GM23338 (cell line): ENCODE results near the gene TGDS. TPM values are rescaled to one million over a fixed set of nuclear protein-coding genes. Genes with fewer than 3 reads are reported as not detected.
A peak's percentile ranks its signal among the peaks of the same experiment; 100 is the strongest.

ENCODE experiments used
- ATAC-seq: fragments of 200-7000 bp; cut with Tn5 transposase; 3 replicates; pipeline ENCODE4 v1.9.1; 2020
- DNase-seq: peaks from one replicate; pipeline ENCODE4 v3.0.0-alpha.2; 2015; ENCODE audit warnings: low spot score
- H2AFZ ChIP-seq: fragments of 200-600 bp; sonication (generic); 2 replicates; pipeline ENCODE4 v1.8.0; 2016; ENCODE audit warnings: antibody characterized with exemption, mild to moderate bottlenecking, moderate library complexity
- H3F3A ChIP-seq: fragments of 200-600 bp; sonication (generic); replicated peaks from 2 replicates; pipeline ENCODE4 v1.8.0; 2017; ENCODE audit warnings: antibody characterized with exemption, mixed run types, low read depth
- H3K27ac ChIP-seq: fragments of 200-600 bp; sonication (generic); 2 replicates; pipeline ENCODE4 v1.6.1; 2016; ENCODE audit warnings: low read depth
- H3K27me3 ChIP-seq: fragments of 200-600 bp; sonication (generic); 2 replicates; pipeline ENCODE4 v1.8.0; 2016; ENCODE audit warnings: mild to moderate bottlenecking, mixed run types, moderate library complexity; ENCODE audit not compliant: insufficient read depth
- H3K36me3 ChIP-seq: fragments of 200-600 bp; sonication (generic); 2 replicates; pipeline ENCODE4 v1.8.0; 2016; ENCODE audit warnings: mild to moderate bottlenecking; ENCODE audit not compliant: insufficient read depth
- H3K4me1 ChIP-seq: fragments of 200-600 bp; sonication (generic); 2 replicates; pipeline ENCODE4 v1.8.0; 2016; ENCODE audit warnings: mild to moderate bottlenecking, moderate library complexity; ENCODE audit not compliant: insufficient read depth
- H3K4me2 ChIP-seq: fragments of 200-600 bp; sonication (generic); 2 replicates; pipeline ENCODE4 v1.7.1; 2017; ENCODE audit warnings: mixed run types
- H3K4me3 ChIP-seq: fragments of 200-600 bp; sonication (generic); 2 replicates; pipeline ENCODE4 v1.6.1; 2016; ENCODE audit warnings: mixed run types
- H3K79me2 ChIP-seq: fragments of 200-600 bp; sonication (generic); replicated peaks from 2 replicates; pipeline ENCODE4 v1.8.0; 2017; ENCODE audit warnings: mild to moderate bottlenecking; ENCODE audit not compliant: insufficient read depth
- H3K9me2 ChIP-seq: fragments of 200-600 bp; sonication (generic); 2 replicates; pipeline ENCODE4 v1.8.0; 2017; ENCODE audit not compliant: insufficient read depth
- H4K20me1 ChIP-seq: fragments of 200-600 bp; sonication (generic); replicated peaks from 2 replicates; pipeline ENCODE4 v1.8.0; 2017; ENCODE audit warnings: mild to moderate bottlenecking; ENCODE audit not compliant: insufficient read depth
- H3K27ac Mint-ChIP-seq: 2 replicates; pipeline ENCODE4 v1.8.0; 2020; ENCODE audit warnings: inconsistent platforms, mild to moderate bottlenecking, moderate library complexity, mixed read lengths
- H3K27me3 Mint-ChIP-seq: 3 replicates; pipeline ENCODE4 v1.8.0; 2022; ENCODE audit warnings: low read depth, mild to moderate bottlenecking, moderate library complexity, mixed read lengths, inconsistent platforms; ENCODE audit not compliant: insufficient read depth, poor library complexity
- H3K36me3 Mint-ChIP-seq: 3 replicates; pipeline ENCODE4 v1.8.0; 2021; ENCODE audit warnings: low read depth, mild to moderate bottlenecking, inconsistent platforms, moderate library complexity, mixed read lengths
- H3K4me1 Mint-ChIP-seq: 3 replicates; pipeline ENCODE4 v1.8.0; 2020; ENCODE audit warnings: mild to moderate bottlenecking, inconsistent platforms, mixed read lengths
- H3K4me3 Mint-ChIP-seq: 3 replicates; pipeline ENCODE4 v1.8.0; 2021; ENCODE audit warnings: moderate library complexity, mild to moderate bottlenecking, inconsistent platforms, mixed read lengths
- H3K9me3 Mint-ChIP-seq: 3 replicates; pipeline ENCODE4 v1.8.0; 2020; ENCODE audit warnings: moderate library complexity, mild to moderate bottlenecking, inconsistent platforms, mixed read lengths
- CTCF ChIP-seq, 2 experiments: fragments of 200-600 bp in 1 of 2; sonication (generic) in 1 of 2; conservative IDR thresholded peaks; 2 replicates each; pipeline versions ENCODE4 v1.5.1 to v1.6.1; 2016 to 2017; ENCODE audit warnings: antibody characterized with exemption in 2 of 2, low read depth in 2 of 2, mild to moderate bottlenecking in 2 of 2, moderate library complexity in 1 of 2
- ETS1 ChIP-seq: IDR thresholded peaks from 2 replicates; pipeline ENCODE4 v1.6.1; 2016; ENCODE audit warnings: antibody characterized with exemption
- EZH2 ChIP-seq: fragments of 200-600 bp; sonication (generic); IDR thresholded peaks from one replicate; pipeline ENCODE4 v1.8.0; 2017; ENCODE audit warnings: antibody characterized with exemption, mild to moderate bottlenecking, low read depth; ENCODE audit not compliant: unreplicated experiment
- EZH2phosphoT487 ChIP-seq: fragments of 200-600 bp; sonication (generic); IDR thresholded peaks from one replicate; pipeline ENCODE4 v1.8.1; 2018; ENCODE audit warnings: antibody characterized with exemption; ENCODE audit not compliant: unreplicated experiment
- JUNB ChIP-seq: IDR thresholded peaks from one replicate; pipeline ENCODE4 v1.6.1; 2016; ENCODE audit warnings: antibody characterized with exemption; ENCODE audit not compliant: unreplicated experiment
- NANOG ChIP-seq: IDR thresholded peaks from 2 replicates; pipeline ENCODE4 v1.6.1; 2016; ENCODE audit warnings: antibody characterized with exemption, borderline replicate concordance
- POLR2AphosphoS5 ChIP-seq: IDR thresholded peaks from 2 replicates; pipeline ENCODE4 v1.6.1; 2016; ENCODE audit warnings: antibody characterized with exemption, low read depth
- STAT1 ChIP-seq: IDR thresholded peaks from one replicate; pipeline ENCODE4 v1.6.1; 2016; ENCODE audit warnings: antibody characterized with exemption; ENCODE audit not compliant: unreplicated experiment
- ZNF114 ChIP-seq: fragments of 250-450 bp; sonication (Bioruptor Pico); IDR thresholded peaks from 2 replicates; pipeline ENCODE4 v1.5.0; 2020; ENCODE audit warnings: mild to moderate bottlenecking, moderate library complexity
- ZNF331 ChIP-seq: fragments of 250-450 bp; sonication (Bioruptor Pico); IDR thresholded peaks from 2 replicates; pipeline ENCODE4 v1.5.0; 2020; ENCODE audit warnings: low read depth, mild to moderate bottlenecking, moderate library complexity
- polyA plus RNA-seq: library from polyadenylated mRNA; unstranded; fragments of >200 nt; fragmentation: Nextera tagmentation; extraction: Ambion mirVana; gene quantifications from 2 replicates; pipeline ENCODE4 v1.2.1, GENCODE V29; 2016
- total RNA-seq: library from RNA; depleted of rRNA; stranded (reverse); fragments of >200 nt; shearing (Covaris generic); gene quantifications from 2 replicates; pipeline ENCODE4 v1.2.3, GENCODE V29; 2014
- TF ChIP-seq, protein P1 (sequence below): fragments of 250-450 bp; sonication (Bioruptor Pico); IDR thresholded peaks from 2 replicates; pipeline ENCODE4 v1.5.0; 2020; ENCODE audit warnings: mild to moderate bottlenecking, moderate library complexity

The TGDS gene
- total and polyA plus RNA-seq, 2 experiments from 2014 or later = 18.4 to 19.6 TPM

- Histone ChIP-seq H3K79me2 (no peaks in the 10 kb centered on the region), H3K36me3 (no peaks in the 10 kb centered on the region), H4K20me1 (no peaks in the 10 kb centered on the region), H3K4me3 (peak overlapping the region; percentile 75), H2AFZ (peak overlapping the region; percentile 86), H3K27me3 (no peaks in the 10 kb centered on the region), H3K4me1 (peaks cover 26% of the 10 kb centered on the region), H3K9me2 (no peaks in the 10 kb centered on the region), H3K27ac (peak overlapping the region; percentile 95), H3K4me2 (peak overlapping the region; percentile 81), H3F3A (no peaks in the 10 kb centered on the region; the same call in 1 of the 2 replicates)
- Mint-ChIP-seq H3K9me3 (peaks cover 9% of the 10 kb centered on the region; the same call in 2 of the 3 replicates), H3K27ac (peak overlapping the region; percentile 94), H3K36me3 (peaks cover 6% of the 10 kb centered on the region; the same call in 2 of the 3 replicates), H3K4me3 (peak overlapping the region; percentile 83), H3K4me1 (peaks cover 33% of the 10 kb centered on the region), H3K27me3 (peaks cover 20% of the 10 kb centered on the region)
- TF ChIP-seq POLR2AphosphoS5 (no peak), EZH2 (no peak), ZNF331 (CRISPR knock-in tag) (no peak), CTCF (conservative IDR thresholded peaks at IDR 0.05; ENCODE audit: low read depth in 2 of 2) (no peak), ETS1 (no peak), NANOG (no peak), ZNF114 (CRISPR knock-in tag) (no peak), JUNB (no peak), EZH2phosphoT487 (no peak)
- no peak for ATAC-seq
- no peak for DNase-seq
These were observed 47.6 kb downstream of the TGDS start for GRCh38 chr13:94548382-94548781.

DNA sequence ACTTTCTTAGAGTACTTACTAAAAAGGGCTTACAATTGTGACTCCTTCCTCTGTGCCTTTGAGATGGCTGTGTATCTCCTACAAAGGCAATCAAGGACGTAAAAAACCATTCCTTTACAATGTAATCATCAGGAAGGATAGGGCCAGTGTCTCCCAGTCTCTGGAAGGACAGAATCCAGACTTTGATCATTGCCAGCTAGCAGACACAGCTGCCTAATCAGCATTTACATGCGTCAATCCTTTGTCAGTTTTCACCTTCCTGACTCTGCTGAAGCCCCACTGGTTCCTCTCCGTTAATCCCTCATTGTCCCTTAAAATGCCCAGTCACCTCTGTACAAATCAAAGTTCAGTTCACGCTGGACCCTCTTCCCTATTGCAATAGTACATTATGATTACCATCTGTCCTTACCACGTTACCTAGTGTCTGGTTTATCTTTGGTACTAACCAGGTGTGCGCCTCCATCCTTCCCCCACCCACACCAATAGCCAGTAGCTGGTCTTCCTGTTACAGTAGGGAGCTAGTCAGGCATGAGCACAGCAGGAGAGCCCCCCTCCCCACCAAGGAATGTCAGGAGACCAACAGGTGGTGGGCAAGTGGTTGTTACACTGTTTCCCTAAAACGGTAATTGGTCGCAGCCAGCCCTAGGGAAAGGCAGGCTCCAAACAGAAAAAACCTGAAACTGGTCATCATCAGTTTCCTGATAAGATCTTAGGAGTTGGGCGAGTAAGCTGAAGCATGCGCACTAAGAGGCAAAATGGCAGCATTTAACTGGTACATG, 49.7 kb downstream of the TGDS start:
- DNase-seq (peak; percentile 50), ATAC-seq (peak; percentile 3; the same call in 2 of the 3 replicates)
- H3K27ac ChIP-seq = no peak overlapping the region
- peak overlapping the region; percentile 60; the same call in 1 of the 2 replicates for H2AFZ ChIP-seq
- H3K4me2 ChIP-seq = no peak overlapping the region
- H3K79me2 ChIP-seq = no peaks in the 10 kb centered on the region
- no peaks in the 10 kb centered on the region for H3K36me3 ChIP-seq
- no peaks in the 10 kb centered on the region for H3K27me3 ChIP-seq
- H3F3A ChIP-seq = no peaks in the 10 kb centered on the region; the same call in 1 of the 2 replicates
- H4K20me1 ChIP-seq = no peaks in the 10 kb centered on the region
- no peak overlapping the region for H3K27ac Mint-ChIP-seq
- peaks cover 15% of the 10 kb centered on the region for H3K27me3 Mint-ChIP-seq
- no peak overlapping the region for H3K4me3 Mint-ChIP-seq
- H3K4me3 ChIP-seq = no peak overlapping the region
- peaks cover 33% of the 10 kb centered on the region for H3K4me1 Mint-ChIP-seq
- H3K4me1 ChIP-seq = peaks cover 26% of the 10 kb centered on the region
- peaks cover 6% of the 10 kb centered on the region; the same call in 2 of the 3 replicates for H3K36me3 Mint-ChIP-seq
- H3K9me2 ChIP-seq = no peaks in the 10 kb centered on the region
- peaks cover 9% of the 10 kb centered on the region; the same call in 2 of the 3 replicates for H3K9me3 Mint-ChIP-seq
- TF ChIP-seq ZNF114 (CRISPR knock-in tag) = no peak
- no peak for TF ChIP-seq ZNF331 (CRISPR knock-in tag)
- TF ChIP-seq, protein P1, sequence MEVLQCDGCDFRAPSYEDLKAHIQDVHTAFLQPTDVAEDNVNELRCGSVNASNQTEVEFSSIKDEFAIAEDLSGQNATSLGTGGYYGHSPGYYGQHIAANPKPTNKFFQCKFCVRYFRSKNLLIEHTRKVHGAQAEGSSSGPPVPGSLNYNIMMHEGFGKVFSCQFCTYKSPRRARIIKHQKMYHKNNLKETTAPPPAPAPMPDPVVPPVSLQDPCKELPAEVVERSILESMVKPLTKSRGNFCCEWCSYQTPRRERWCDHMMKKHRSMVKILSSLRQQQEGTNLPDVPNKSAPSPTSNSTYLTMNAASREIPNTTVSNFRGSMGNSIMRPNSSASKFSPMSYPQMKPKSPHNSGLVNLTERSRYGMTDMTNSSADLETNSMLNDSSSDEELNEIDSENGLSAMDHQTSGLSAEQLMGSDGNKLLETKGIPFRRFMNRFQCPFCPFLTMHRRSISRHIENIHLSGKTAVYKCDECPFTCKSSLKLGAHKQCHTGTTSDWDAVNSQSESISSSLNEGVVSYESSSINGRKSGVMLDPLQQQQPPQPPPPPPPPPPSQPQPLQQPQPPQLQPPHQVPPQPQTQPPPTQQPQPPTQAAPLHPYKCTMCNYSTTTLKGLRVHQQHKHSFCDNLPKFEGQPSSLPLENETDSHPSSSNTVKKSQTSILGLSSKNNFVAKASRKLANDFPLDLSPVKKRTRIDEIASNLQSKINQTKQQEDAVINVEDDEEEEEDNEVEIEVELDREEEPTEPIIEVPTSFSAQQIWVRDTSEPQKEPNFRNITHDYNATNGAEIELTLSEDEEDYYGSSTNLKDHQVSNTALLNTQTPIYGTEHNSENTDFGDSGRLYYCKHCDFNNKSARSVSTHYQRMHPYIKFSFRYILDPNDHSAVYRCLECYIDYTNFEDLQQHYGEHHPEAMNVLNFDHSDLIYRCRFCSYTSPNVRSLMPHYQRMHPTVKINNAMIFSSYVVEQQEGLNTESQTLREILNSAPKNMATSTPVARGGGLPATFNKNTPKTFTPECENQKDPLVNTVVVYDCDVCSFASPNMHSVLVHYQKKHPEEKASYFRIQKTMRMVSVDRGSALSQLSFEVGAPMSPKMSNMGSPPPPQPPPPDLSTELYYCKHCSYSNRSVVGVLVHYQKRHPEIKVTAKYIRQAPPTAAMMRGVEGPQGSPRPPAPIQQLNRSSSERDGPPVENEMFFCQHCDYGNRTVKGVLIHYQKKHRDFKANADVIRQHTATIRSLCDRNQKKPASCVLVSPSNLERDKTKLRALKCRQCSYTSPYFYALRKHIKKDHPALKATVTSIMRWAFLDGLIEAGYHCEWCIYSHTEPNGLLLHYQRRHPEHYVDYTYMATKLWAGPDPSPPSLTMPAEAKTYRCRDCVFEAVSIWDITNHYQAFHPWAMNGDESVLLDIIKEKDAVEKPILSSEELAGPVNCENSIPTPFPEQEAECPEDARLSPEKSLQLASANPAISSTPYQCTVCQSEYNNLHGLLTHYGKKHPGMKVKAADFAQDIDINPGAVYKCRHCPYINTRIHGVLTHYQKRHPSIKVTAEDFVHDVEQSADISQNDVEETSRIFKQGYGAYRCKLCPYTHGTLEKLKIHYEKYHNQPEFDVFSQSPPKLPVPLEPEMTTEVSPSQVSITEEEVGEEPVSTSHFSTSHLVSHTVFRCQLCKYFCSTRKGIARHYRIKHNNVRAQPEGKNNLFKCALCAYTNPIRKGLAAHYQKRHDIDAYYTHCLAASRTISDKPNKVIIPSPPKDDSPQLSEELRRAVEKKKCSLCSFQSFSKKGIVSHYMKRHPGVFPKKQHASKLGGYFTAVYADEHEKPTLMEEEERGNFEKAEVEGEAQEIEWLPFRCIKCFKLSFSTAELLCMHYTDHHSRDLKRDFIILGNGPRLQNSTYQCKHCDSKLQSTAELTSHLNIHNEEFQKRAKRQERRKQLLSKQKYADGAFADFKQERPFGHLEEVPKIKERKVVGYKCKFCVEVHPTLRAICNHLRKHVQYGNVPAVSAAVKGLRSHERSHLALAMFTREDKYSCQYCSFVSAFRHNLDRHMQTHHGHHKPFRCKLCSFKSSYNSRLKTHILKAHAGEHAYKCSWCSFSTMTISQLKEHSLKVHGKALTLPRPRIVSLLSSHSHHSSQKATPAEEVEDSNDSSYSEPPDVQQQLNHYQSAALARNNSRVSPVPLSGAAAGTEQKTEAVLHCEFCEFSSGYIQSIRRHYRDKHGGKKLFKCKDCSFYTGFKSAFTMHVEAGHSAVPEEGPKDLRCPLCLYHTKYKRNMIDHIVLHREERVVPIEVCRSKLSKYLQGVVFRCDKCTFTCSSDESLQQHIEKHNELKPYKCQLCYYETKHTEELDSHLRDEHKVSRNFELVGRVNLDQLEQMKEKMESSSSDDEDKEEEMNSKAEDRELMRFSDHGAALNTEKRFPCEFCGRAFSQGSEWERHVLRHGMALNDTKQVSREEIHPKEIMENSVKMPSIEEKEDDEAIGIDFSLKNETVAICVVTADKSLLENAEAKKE (CRISPR knock-in tag) = peak; percentile 2; the same call in 1 of the 2 replicates
- no peak for TF ChIP-seq NANOG
- no peak for TF ChIP-seq STAT1
